GM23338 (cell line): ENCODE measurements around the gene VSIG10L. TPM values are rescaled to one million over a fixed set of nuclear protein-coding genes. Genes with fewer than 3 reads are reported as not detected.

Source experiments
- ATAC-seq: fragments of 200-7000 bp; cut with Tn5 transposase; 3 replicates; pipeline ENCODE4 v1.9.1; 2020
- DNase-seq: peaks from one replicate; pipeline ENCODE4 v3.0.0-alpha.2; 2015; ENCODE audit warnings: low spot score
- H2AFZ ChIP-seq: fragments of 200-600 bp; sonication (generic); 2 replicates; pipeline ENCODE4 v1.8.0; 2016; ENCODE audit warnings: antibody characterized with exemption, mild to moderate bottlenecking, moderate library complexity
- H3F3A ChIP-seq: fragments of 200-600 bp; sonication (generic); replicated peaks from 2 replicates; pipeline ENCODE4 v1.8.0; 2017; ENCODE audit warnings: antibody characterized with exemption, mixed run types, low read depth
- H3K27ac ChIP-seq: fragments of 200-600 bp; sonication (generic); 2 replicates; pipeline ENCODE4 v1.6.1; 2016; ENCODE audit warnings: low read depth
- H3K27me3 ChIP-seq: fragments of 200-600 bp; sonication (generic); 2 replicates; pipeline ENCODE4 v1.8.0; 2016; ENCODE audit warnings: mild to moderate bottlenecking, mixed run types, moderate library complexity; ENCODE audit not compliant: insufficient read depth
- H3K36me3 ChIP-seq: fragments of 200-600 bp; sonication (generic); 2 replicates; pipeline ENCODE4 v1.8.0; 2016; ENCODE audit warnings: mild to moderate bottlenecking; ENCODE audit not compliant: insufficient read depth
- H3K4me1 ChIP-seq: fragments of 200-600 bp; sonication (generic); 2 replicates; pipeline ENCODE4 v1.8.0; 2016; ENCODE audit warnings: mild to moderate bottlenecking, moderate library complexity; ENCODE audit not compliant: insufficient read depth
- H3K4me2 ChIP-seq: fragments of 200-600 bp; sonication (generic); 2 replicates; pipeline ENCODE4 v1.7.1; 2017; ENCODE audit warnings: mixed run types
- H3K4me3 ChIP-seq: fragments of 200-600 bp; sonication (generic); 2 replicates; pipeline ENCODE4 v1.6.1; 2016; ENCODE audit warnings: mixed run types
- H3K79me2 ChIP-seq: fragments of 200-600 bp; sonication (generic); replicated peaks from 2 replicates; pipeline ENCODE4 v1.8.0; 2017; ENCODE audit warnings: mild to moderate bottlenecking; ENCODE audit not compliant: insufficient read depth
- H3K9me2 ChIP-seq: fragments of 200-600 bp; sonication (generic); 2 replicates; pipeline ENCODE4 v1.8.0; 2017; ENCODE audit not compliant: insufficient read depth
- H4K20me1 ChIP-seq: fragments of 200-600 bp; sonication (generic); replicated peaks from 2 replicates; pipeline ENCODE4 v1.8.0; 2017; ENCODE audit warnings: mild to moderate bottlenecking; ENCODE audit not compliant: insufficient read depth
- H3K27ac Mint-ChIP-seq: 2 replicates; pipeline ENCODE4 v1.8.0; 2020; ENCODE audit warnings: inconsistent platforms, mild to moderate bottlenecking, moderate library complexity, mixed read lengths
- H3K27me3 Mint-ChIP-seq: 3 replicates; pipeline ENCODE4 v1.8.0; 2022; ENCODE audit warnings: low read depth, mild to moderate bottlenecking, moderate library complexity, mixed read lengths, inconsistent platforms; ENCODE audit not compliant: insufficient read depth, poor library complexity
- H3K36me3 Mint-ChIP-seq: 3 replicates; pipeline ENCODE4 v1.8.0; 2021; ENCODE audit warnings: low read depth, mild to moderate bottlenecking, inconsistent platforms, moderate library complexity, mixed read lengths
- H3K4me1 Mint-ChIP-seq: 3 replicates; pipeline ENCODE4 v1.8.0; 2020; ENCODE audit warnings: mild to moderate bottlenecking, inconsistent platforms, mixed read lengths
- H3K4me3 Mint-ChIP-seq: 3 replicates; pipeline ENCODE4 v1.8.0; 2021; ENCODE audit warnings: moderate library complexity, mild to moderate bottlenecking, inconsistent platforms, mixed read lengths
- H3K9me3 Mint-ChIP-seq: 3 replicates; pipeline ENCODE4 v1.8.0; 2020; ENCODE audit warnings: moderate library complexity, mild to moderate bottlenecking, inconsistent platforms, mixed read lengths
- CREB1 ChIP-seq: fragments of 250-450 bp; sonication (Bioruptor Pico); IDR thresholded peaks from 2 replicates; pipeline ENCODE4 v1.5.0; 2020; ENCODE audit warnings: low read depth, mild to moderate bottlenecking, moderate library complexity
- JUNB ChIP-seq: IDR thresholded peaks from one replicate; pipeline ENCODE4 v1.6.1; 2016; ENCODE audit warnings: antibody characterized with exemption; ENCODE audit not compliant: unreplicated experiment
- NANOG ChIP-seq: IDR thresholded peaks from 2 replicates; pipeline ENCODE4 v1.6.1; 2016; ENCODE audit warnings: antibody characterized with exemption, borderline replicate concordance
- ZNF114 ChIP-seq: fragments of 250-450 bp; sonication (Bioruptor Pico); IDR thresholded peaks from 2 replicates; pipeline ENCODE4 v1.5.0; 2020; ENCODE audit warnings: mild to moderate bottlenecking, moderate library complexity
- polyA plus RNA-seq: library from polyadenylated mRNA; unstranded; fragments of >200 nt; fragmentation: Nextera tagmentation; extraction: Ambion mirVana; gene quantifications from 2 replicates; pipeline ENCODE4 v1.2.1, GENCODE V29; 2016
- total RNA-seq: library from RNA; depleted of rRNA; stranded (reverse); fragments of >200 nt; shearing (Covaris generic); gene quantifications from 2 replicates; pipeline ENCODE4 v1.2.3, GENCODE V29; 2014
- TF ChIP-seq, protein P1 (sequence below): IDR thresholded peaks from one replicate; pipeline ENCODE4 v1.6.1; 2018; ENCODE audit warnings: antibody characterized with exemption; ENCODE audit not compliant: unreplicated experiment
- TF ChIP-seq, protein P2 (sequence below): fragments of 250-450 bp; sonication (Bioruptor Pico); IDR thresholded peaks from 2 replicates; pipeline ENCODE4 v1.5.0; 2020; ENCODE audit warnings: mild to moderate bottlenecking, moderate library complexity

The VSIG10L gene
- total and polyA plus RNA-seq, 2 experiments from 2014 or later = 9.6 to 10.4 TPM

DNA sequence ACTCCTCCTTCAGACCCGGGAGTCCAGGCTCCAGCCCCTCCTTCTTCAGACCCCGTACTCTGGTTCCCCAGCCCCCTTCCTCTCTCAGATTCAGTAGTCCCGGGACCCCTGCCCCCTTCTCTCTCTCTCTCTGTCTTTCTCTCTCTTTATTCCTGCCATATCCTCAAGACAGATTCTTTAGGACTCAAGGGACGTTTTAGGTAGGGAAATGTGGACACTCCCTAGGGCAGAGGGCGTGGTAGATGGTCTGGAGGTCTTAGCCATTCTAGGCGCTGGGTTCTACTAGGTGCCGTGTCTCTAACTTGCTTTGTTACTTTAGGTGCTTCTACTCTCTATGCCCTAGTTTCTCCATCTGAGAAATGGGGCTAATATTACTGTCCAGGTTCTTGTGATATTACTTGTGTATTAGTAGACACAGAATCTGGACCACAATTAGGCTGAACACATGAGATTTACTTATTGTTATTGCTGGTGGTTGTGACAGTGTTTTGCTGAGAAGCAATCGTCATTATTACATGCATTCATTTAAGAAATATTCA lies 49.2 kb upstream of the VSIG10L start (continued):
- TF ChIP-seq, protein P1, sequence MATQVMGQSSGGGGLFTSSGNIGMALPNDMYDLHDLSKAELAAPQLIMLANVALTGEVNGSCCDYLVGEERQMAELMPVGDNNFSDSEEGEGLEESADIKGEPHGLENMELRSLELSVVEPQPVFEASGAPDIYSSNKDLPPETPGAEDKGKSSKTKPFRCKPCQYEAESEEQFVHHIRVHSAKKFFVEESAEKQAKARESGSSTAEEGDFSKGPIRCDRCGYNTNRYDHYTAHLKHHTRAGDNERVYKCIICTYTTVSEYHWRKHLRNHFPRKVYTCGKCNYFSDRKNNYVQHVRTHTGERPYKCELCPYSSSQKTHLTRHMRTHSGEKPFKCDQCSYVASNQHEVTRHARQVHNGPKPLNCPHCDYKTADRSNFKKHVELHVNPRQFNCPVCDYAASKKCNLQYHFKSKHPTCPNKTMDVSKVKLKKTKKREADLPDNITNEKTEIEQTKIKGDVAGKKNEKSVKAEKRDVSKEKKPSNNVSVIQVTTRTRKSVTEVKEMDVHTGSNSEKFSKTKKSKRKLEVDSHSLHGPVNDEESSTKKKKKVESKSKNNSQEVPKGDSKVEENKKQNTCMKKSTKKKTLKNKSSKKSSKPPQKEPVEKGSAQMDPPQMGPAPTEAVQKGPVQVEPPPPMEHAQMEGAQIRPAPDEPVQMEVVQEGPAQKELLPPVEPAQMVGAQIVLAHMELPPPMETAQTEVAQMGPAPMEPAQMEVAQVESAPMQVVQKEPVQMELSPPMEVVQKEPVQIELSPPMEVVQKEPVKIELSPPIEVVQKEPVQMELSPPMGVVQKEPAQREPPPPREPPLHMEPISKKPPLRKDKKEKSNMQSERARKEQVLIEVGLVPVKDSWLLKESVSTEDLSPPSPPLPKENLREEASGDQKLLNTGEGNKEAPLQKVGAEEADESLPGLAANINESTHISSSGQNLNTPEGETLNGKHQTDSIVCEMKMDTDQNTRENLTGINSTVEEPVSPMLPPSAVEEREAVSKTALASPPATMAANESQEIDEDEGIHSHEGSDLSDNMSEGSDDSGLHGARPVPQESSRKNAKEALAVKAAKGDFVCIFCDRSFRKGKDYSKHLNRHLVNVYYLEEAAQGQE = no peak
- TF ChIP-seq CREB1 (no peak), ZNF114 (CRISPR knock-in tag) (no peak)

DNA sequence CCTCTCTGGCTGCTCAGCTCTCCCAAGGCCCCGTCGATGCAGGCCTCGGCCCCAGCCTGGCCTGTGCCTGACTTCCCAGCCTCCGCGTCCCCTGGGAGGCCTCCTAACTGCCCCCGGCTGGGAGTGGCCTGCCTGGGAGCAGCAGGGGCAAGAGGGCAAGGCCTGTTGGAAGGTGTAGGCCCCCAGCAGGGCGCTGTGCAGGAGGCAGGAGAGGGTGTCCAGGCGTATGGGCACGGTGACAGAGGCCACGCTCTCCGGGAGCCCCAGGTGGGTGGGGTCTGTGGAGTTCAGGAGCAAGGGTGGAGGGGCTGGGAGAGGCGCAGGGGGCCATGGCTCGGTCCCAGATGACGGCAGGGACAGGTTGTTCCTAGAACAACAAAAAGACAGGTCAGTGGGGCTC lies 47.2 kb upstream of the VSIG10L start:
- no peaks in the 10 kb centered on the region for H3F3A ChIP-seq
- H3K9me2 ChIP-seq = no peaks in the 10 kb centered on the region
- H3K4me3 ChIP-seq = no peak overlapping the region
- Mint-ChIP-seq H3K27me3 (peaks cover 16% of the 10 kb centered on the region), H3K4me3 (no peak overlapping the region), H3K36me3 (no peaks in the 10 kb centered on the region; the same call in 2 of the 3 replicates), H3K4me1 (peaks cover 15% of the 10 kb centered on the region), H3K9me3 (no peaks in the 10 kb centered on the region; the same call in 1 of the 3 replicates), H3K27ac (no peak overlapping the region)
- H4K20me1 ChIP-seq = no peaks in the 10 kb centered on the region
- no peak overlapping the region for H3K27ac ChIP-seq
- no peaks in the 10 kb centered on the region for H3K36me3 ChIP-seq
- ATAC-seq = no peak
- TF ChIP-seq ZNF114 (CRISPR knock-in tag) (no peak), NANOG (no peak)
- TF ChIP-seq, protein P1 = no peak
- no peak for DNase-seq
- no peaks in the 10 kb centered on the region for H3K27me3 ChIP-seq
- H3K4me1 ChIP-seq = no peaks in the 10 kb centered on the region
- no peaks in the 10 kb centered on the region for H3K79me2 ChIP-seq
- no peak overlapping the region for H3K4me2 ChIP-seq
- H2AFZ ChIP-seq = no peak overlapping the region

DNA sequence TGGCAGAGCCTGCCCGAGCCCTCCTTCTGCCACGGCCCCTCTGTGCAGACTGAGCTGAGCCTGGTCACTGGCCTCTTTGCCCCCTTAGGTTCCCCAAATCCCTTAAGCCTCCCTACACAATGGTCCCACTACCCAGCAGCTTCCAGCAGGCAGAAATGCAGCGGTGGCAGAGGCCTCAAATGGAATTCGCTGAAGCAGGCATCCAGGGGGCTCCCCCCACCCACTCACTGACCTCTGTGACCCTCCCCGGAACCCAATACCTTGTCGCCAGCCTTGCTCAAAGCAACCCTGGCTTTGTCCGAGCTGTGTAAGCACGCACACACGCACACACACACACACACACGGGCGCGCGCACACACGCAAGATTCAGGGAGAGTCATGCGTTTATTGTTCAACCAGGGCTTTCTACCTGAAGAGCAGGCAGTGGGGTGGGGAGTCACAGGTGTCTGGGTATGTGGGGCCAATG lies 46.0 kb upstream of the VSIG10L start, which contains the start of gene LIM2:
Gene LIM2, minus strand, starts transcription at position 51 of the 466 bp plus-strand sequence. CDS start 531 bp downstream, outside the sequence.
- H3K27ac Mint-ChIP-seq = peak within 1 kb of the TSS; percentile 48; the same call in 1 of the 2 replicates
- no peak within 1 kb of the TSS for H3K4me2 ChIP-seq
- TF ChIP-seq, protein P2, sequence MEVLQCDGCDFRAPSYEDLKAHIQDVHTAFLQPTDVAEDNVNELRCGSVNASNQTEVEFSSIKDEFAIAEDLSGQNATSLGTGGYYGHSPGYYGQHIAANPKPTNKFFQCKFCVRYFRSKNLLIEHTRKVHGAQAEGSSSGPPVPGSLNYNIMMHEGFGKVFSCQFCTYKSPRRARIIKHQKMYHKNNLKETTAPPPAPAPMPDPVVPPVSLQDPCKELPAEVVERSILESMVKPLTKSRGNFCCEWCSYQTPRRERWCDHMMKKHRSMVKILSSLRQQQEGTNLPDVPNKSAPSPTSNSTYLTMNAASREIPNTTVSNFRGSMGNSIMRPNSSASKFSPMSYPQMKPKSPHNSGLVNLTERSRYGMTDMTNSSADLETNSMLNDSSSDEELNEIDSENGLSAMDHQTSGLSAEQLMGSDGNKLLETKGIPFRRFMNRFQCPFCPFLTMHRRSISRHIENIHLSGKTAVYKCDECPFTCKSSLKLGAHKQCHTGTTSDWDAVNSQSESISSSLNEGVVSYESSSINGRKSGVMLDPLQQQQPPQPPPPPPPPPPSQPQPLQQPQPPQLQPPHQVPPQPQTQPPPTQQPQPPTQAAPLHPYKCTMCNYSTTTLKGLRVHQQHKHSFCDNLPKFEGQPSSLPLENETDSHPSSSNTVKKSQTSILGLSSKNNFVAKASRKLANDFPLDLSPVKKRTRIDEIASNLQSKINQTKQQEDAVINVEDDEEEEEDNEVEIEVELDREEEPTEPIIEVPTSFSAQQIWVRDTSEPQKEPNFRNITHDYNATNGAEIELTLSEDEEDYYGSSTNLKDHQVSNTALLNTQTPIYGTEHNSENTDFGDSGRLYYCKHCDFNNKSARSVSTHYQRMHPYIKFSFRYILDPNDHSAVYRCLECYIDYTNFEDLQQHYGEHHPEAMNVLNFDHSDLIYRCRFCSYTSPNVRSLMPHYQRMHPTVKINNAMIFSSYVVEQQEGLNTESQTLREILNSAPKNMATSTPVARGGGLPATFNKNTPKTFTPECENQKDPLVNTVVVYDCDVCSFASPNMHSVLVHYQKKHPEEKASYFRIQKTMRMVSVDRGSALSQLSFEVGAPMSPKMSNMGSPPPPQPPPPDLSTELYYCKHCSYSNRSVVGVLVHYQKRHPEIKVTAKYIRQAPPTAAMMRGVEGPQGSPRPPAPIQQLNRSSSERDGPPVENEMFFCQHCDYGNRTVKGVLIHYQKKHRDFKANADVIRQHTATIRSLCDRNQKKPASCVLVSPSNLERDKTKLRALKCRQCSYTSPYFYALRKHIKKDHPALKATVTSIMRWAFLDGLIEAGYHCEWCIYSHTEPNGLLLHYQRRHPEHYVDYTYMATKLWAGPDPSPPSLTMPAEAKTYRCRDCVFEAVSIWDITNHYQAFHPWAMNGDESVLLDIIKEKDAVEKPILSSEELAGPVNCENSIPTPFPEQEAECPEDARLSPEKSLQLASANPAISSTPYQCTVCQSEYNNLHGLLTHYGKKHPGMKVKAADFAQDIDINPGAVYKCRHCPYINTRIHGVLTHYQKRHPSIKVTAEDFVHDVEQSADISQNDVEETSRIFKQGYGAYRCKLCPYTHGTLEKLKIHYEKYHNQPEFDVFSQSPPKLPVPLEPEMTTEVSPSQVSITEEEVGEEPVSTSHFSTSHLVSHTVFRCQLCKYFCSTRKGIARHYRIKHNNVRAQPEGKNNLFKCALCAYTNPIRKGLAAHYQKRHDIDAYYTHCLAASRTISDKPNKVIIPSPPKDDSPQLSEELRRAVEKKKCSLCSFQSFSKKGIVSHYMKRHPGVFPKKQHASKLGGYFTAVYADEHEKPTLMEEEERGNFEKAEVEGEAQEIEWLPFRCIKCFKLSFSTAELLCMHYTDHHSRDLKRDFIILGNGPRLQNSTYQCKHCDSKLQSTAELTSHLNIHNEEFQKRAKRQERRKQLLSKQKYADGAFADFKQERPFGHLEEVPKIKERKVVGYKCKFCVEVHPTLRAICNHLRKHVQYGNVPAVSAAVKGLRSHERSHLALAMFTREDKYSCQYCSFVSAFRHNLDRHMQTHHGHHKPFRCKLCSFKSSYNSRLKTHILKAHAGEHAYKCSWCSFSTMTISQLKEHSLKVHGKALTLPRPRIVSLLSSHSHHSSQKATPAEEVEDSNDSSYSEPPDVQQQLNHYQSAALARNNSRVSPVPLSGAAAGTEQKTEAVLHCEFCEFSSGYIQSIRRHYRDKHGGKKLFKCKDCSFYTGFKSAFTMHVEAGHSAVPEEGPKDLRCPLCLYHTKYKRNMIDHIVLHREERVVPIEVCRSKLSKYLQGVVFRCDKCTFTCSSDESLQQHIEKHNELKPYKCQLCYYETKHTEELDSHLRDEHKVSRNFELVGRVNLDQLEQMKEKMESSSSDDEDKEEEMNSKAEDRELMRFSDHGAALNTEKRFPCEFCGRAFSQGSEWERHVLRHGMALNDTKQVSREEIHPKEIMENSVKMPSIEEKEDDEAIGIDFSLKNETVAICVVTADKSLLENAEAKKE (CRISPR knock-in tag) = no peak
- TF ChIP-seq JUNB = no peak

More for the DNA sequence above, 46.0 kb upstream of the VSIG10L start, which contains the start of gene LIM2:
- H3K4me3 Mint-ChIP-seq = no peak within 1 kb of the TSS; the same call in 2 of the 3 replicates
- no peaks in the 10 kb centered on the region for H3K4me1 ChIP-seq
- DNase-seq (no peak), ATAC-seq (no peak)
- H3K4me1 Mint-ChIP-seq = peaks cover 15% of the 10 kb centered on the region
- no peak within 1 kb of the TSS for H3K27ac ChIP-seq
- no peaks in the 10 kb centered on the region for H3K9me2 ChIP-seq
- H3F3A ChIP-seq = no peaks in the 10 kb centered on the region
- no peak within 1 kb of the TSS for H3K4me3 ChIP-seq
- no peaks in the 10 kb centered on the region for H3K27me3 ChIP-seq
- H3K36me3 Mint-ChIP-seq = no peaks in the 10 kb centered on the region; the same call in 2 of the 3 replicates
- H2AFZ ChIP-seq = no peak within 1 kb of the TSS
- H4K20me1 ChIP-seq = no peaks in the 10 kb centered on the region
- no peaks in the 10 kb centered on the region for H3K36me3 ChIP-seq
- peaks cover 17% of the 10 kb centered on the region for H3K27me3 Mint-ChIP-seq
- H3K9me3 Mint-ChIP-seq = no peaks in the 10 kb centered on the region; the same call in 1 of the 3 replicates
- no peaks in the 10 kb centered on the region for H3K79me2 ChIP-seq
